ENCODE results near the gene CAMK1G. TPM values are rescaled to one million over a fixed set of nuclear protein-coding genes. Genes with fewer than 3 reads are reported as not detected.
A peak's percentile ranks its signal among the peaks of the same experiment; 100 is the strongest.

The CAMK1G gene
- total and polyA plus RNA-seq, 2 experiments from 2014 or later, result 0.11 TPM; not detected in 1

- H3K79me2 ChIP-seq (ENCODE audit: insufficient read depth), result no peaks in the 10 kb centered on the region
- no peaks in the 10 kb centered on the region for H4K20me1 ChIP-seq (ENCODE audit: insufficient read depth)
- no peak overlapping the region for H3K4me3 ChIP-seq
- 82 to 88% methylated on average over 6 of the region's 6 CpGs for WGBS, 2 experiments (ENCODE audit: low coverage in 1 of 2, low lambda C conversion rate in 2 of 2, missing lambda C conversion rate in 2 of 2)
- DNase-seq, result no peak
- TF ChIP-seq EZH2phosphoT487 (IDR thresholded peaks at IDR 0.05; ENCODE audit: insufficient read depth, low read depth), result no peak
- TF ChIP-seq EZH2 (IDR thresholded peaks at IDR 0.05; ENCODE audit: insufficient read depth, poor library complexity, severe bottlenecking), result no peak
- no peaks in the 10 kb centered on the region for H3K4me1 ChIP-seq (ENCODE audit: insufficient read depth)
- H3K27me3 ChIP-seq (replicated peaks; ENCODE audit: insufficient read depth), result peaks cover 20% of the 10 kb centered on the region
- H3K9me3 ChIP-seq (ENCODE audit: low read depth), result no peaks in the 10 kb centered on the region
- H3K9me2 ChIP-seq (ENCODE audit: insufficient read depth), result no peaks in the 10 kb centered on the region
- no peak overlapping the region for H3K27ac ChIP-seq
- H3F3A ChIP-seq (ENCODE audit: insufficient read depth), result no peaks in the 10 kb centered on the region
- in situ Hi-C loops (cut with MboI), result loop anchor here (25.0 kb wide), 1 partner anchor 397 kb away; no protein-coding TSS in a partner anchor
- H2AFZ ChIP-seq, result no peak overlapping the region
- no peak overlapping the region for H3K9ac ChIP-seq
- no peaks in the 10 kb centered on the region for H3K36me3 ChIP-seq (ENCODE audit: low read depth)
- no peak overlapping the region for H3K4me2 ChIP-seq (ENCODE audit: unreplicated experiment)
Measured at GRCh38 chr1:209589863-209590262, 6.3 kb downstream of the CAMK1G start.

- H3F3A ChIP-seq (ENCODE audit: insufficient read depth), result no peaks in the 10 kb centered on the region
- H3K36me3 ChIP-seq (ENCODE audit: low read depth), result no peaks in the 10 kb centered on the region
- in situ Hi-C loops (cut with MboI), result loop anchor here (25.0 kb wide), 1 partner anchor 397 kb away; no protein-coding TSS in a partner anchor
- H3K27ac ChIP-seq, result no peak overlapping the region
- H3K4me2 ChIP-seq (ENCODE audit: unreplicated experiment), result no peak overlapping the region
- H4K20me1 ChIP-seq (ENCODE audit: insufficient read depth), result no peaks in the 10 kb centered on the region
- peaks cover 15% of the 10 kb centered on the region for H3K27me3 ChIP-seq (replicated peaks; ENCODE audit: insufficient read depth)
- no peak overlapping the region for H3K9ac ChIP-seq
- 53% methylated on average over 6 of the region's 6 CpGs for WGBS, 2 experiments (ENCODE audit: low coverage in 1 of 2, low lambda C conversion rate in 2 of 2, missing lambda C conversion rate in 2 of 2)
- no peaks in the 10 kb centered on the region for H3K9me2 ChIP-seq (ENCODE audit: insufficient read depth)
- DNase-seq, result peak; percentile 56
- no peaks in the 10 kb centered on the region for H3K79me2 ChIP-seq (ENCODE audit: insufficient read depth)
- H3K4me3 ChIP-seq, result no peak overlapping the region
- H3K4me1 ChIP-seq (ENCODE audit: insufficient read depth), result no peaks in the 10 kb centered on the region
- H2AFZ ChIP-seq, result no peak overlapping the region
- TF ChIP-seq EZH2phosphoT487 (IDR thresholded peaks at IDR 0.05; ENCODE audit: insufficient read depth, low read depth) (no peak), EZH2 (IDR thresholded peaks at IDR 0.05; ENCODE audit: insufficient read depth, poor library complexity, severe bottlenecking) (no peak)
- H3K9me3 ChIP-seq (ENCODE audit: low read depth), result no peaks in the 10 kb centered on the region
Measured at GRCh38 chr1:209590405-209590804, 6.9 kb downstream of the CAMK1G start.

GRCh38 chr1:209593747-209594146, 10.2 kb downstream of the CAMK1G start:
- no peaks in the 10 kb centered on the region for H3K9me3 ChIP-seq (ENCODE audit: low read depth)
- WGBS, 2 experiments (ENCODE audit: low coverage in 1 of 2, low lambda C conversion rate in 2 of 2, missing lambda C conversion rate in 2 of 2), result 22 to 29% methylated on average over 2 of the region's 2 CpGs
- in situ Hi-C loops (cut with MboI), result loop anchor here (25.0 kb wide), 1 partner anchor 394 kb away; no protein-coding TSS in a partner anchor
- no peak overlapping the region for H3K4me3 ChIP-seq
- H4K20me1 ChIP-seq (ENCODE audit: insufficient read depth), result no peaks in the 10 kb centered on the region
- H3K9me2 ChIP-seq (ENCODE audit: insufficient read depth), result no peaks in the 10 kb centered on the region
- H3K4me1 ChIP-seq (ENCODE audit: insufficient read depth), result no peaks in the 10 kb centered on the region
- H3K36me3 ChIP-seq (ENCODE audit: low read depth), result no peaks in the 10 kb centered on the region
- H3F3A ChIP-seq (ENCODE audit: insufficient read depth), result no peaks in the 10 kb centered on the region
- TF ChIP-seq EZH2phosphoT487 (IDR thresholded peaks at IDR 0.05; ENCODE audit: insufficient read depth, low read depth), result no peak
- TF ChIP-seq EZH2 (IDR thresholded peaks at IDR 0.05; ENCODE audit: insufficient read depth, poor library complexity, severe bottlenecking), result no peak
- no peak for DNase-seq
- H3K79me2 ChIP-seq (ENCODE audit: insufficient read depth), result no peaks in the 10 kb centered on the region
- no peak overlapping the region for H3K4me2 ChIP-seq (ENCODE audit: unreplicated experiment)
- H3K27me3 ChIP-seq (replicated peaks; ENCODE audit: insufficient read depth), result peaks cover 5% of the 10 kb centered on the region; the same call in 1 of the 2 replicates
- no peak overlapping the region for H3K27ac ChIP-seq
- H2AFZ ChIP-seq, result no peak overlapping the region
- no peak overlapping the region for H3K9ac ChIP-seq

- no peak overlapping the region for H3K4me3 ChIP-seq
- no peaks in the 10 kb centered on the region for H3F3A ChIP-seq (ENCODE audit: insufficient read depth)
- no peaks in the 10 kb centered on the region for H3K9me3 ChIP-seq (ENCODE audit: low read depth)
- H3K27me3 ChIP-seq (replicated peaks; ENCODE audit: insufficient read depth), result peaks cover 5% of the 10 kb centered on the region; the same call in 1 of the 2 replicates
- H3K79me2 ChIP-seq (ENCODE audit: insufficient read depth), result no peaks in the 10 kb centered on the region
- in situ Hi-C loops (cut with MboI), result loop anchor here (25.0 kb wide), 1 partner anchor 393 kb away; no protein-coding TSS in a partner anchor
- H3K27ac ChIP-seq, result no peak overlapping the region
- no peak overlapping the region for H2AFZ ChIP-seq
- H3K9ac ChIP-seq, result no peak overlapping the region
- H3K4me1 ChIP-seq (ENCODE audit: insufficient read depth), result no peaks in the 10 kb centered on the region
- H3K4me2 ChIP-seq (ENCODE audit: unreplicated experiment), result no peak overlapping the region
- no peak for DNase-seq
- no peaks in the 10 kb centered on the region for H3K36me3 ChIP-seq (ENCODE audit: low read depth)
- H4K20me1 ChIP-seq (ENCODE audit: insufficient read depth), result no peaks in the 10 kb centered on the region
- WGBS, 2 experiments (ENCODE audit: low coverage in 1 of 2, low lambda C conversion rate in 2 of 2, missing lambda C conversion rate in 2 of 2), result 33 to 47% methylated on average over 1 of the region's 1 CpG
- TF ChIP-seq EZH2 (IDR thresholded peaks at IDR 0.05; ENCODE audit: insufficient read depth, poor library complexity, severe bottlenecking) (no peak), EZH2phosphoT487 (IDR thresholded peaks at IDR 0.05; ENCODE audit: insufficient read depth, low read depth) (no peak)
- H3K9me2 ChIP-seq (ENCODE audit: insufficient read depth), result no peaks in the 10 kb centered on the region
Measured at GRCh38 chr1:209594440-209594839, 10.9 kb downstream of the CAMK1G start.
